CD4-positive, alpha-beta T cell treated with Interleukin-15 for 4 hours (primary cell): ENCODE results near the gene CYGB.
A peak's percentile ranks its signal among the peaks of the same experiment; 100 is the strongest.

Source experiments
- DNase-seq: peaks from one replicate; pipeline ENCODE4 v3.0.0-alpha.2; 2020; ENCODE audit warnings: low spot score

CYGB gene

DNA sequence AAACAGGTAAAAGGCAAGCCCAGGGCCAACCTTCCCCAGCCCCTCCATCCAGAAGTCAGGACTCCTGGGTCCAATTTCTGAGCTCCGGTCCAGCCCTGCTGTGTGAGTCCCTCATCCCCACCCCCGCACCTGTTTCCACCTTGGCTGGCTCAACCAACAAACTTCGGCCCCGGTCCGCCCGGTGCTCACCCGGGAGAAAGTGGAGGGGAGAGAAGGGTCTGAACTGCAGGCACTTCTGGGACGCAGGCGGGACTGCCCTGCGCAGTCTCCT is 36.8 kb downstream of the CYGB start:
- DNase-seq, result no peak

DNA sequence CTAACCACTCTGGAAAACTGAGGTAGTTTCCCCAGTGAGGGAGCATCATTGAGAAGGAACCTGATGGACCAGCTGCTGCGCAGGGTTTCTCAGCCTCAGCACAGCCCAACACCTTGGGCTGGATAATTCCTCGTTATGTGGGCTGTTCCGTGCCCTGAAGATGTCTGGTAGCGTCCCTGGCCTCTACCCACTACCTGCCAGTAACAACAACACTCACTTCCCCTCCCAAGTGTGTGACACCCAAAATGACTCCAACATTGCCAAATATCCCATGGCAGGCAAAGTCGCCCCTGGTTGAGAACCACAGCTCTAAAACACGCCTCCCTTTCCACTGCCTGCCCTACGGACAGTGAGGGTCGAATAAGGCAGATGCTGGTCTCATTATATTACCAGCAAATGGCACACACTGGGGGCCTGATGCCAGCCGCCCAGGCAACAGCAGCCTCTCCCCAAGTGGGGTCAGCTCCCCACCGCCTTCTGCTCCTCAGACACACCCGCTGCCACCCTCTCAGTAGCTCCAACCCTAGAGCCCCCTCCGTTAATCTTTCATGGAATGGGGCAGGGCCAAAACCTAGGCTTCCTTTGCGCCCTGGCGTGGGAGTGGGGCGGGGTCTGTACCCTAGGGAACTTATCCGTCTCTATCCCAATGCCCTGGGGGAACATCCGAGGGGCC is 37.3 kb downstream of the CYGB start:
- DNase-seq, result no peak

DNA sequence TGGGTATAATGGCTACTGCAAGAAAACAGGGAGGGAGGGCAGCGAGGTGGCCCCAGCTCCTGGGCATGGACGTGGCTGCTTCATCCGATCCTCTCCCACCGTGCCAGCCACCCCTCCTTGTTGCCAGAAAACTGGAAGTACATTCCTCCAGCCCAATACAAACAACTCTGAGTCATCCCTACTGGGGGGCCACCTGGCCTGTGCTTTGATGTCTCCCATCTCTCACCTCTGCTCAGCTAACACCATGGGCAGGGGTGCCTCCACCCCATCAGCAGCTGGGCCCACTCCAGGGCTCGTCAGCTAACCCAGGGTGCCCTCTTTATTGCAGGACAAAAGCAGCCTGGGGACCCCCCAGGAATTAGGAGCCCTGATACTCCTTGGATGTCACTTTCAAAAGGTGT is 38.2 kb downstream of the CYGB start:
- no peak for DNase-seq

DNA sequence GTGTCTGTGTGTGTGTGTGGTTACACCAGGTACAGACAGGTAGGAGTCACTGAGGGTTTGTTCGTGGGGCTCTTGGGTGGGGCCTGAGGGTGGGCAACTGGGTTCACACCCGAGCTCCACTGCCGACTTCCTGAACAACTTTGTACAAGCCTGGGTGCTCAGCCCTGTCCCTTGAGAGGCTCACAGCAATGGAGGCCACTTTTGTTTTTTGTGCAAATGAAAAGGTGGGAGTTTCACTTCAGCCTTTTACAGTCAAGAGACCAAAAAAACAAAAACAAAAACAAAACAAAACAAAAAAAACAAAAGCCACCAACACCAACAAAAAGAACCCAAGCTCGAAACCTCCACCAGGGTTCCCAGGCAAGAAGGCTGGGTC is 38.6 kb downstream of the CYGB start:
- DNase-seq, result peak; percentile 12

DNA sequence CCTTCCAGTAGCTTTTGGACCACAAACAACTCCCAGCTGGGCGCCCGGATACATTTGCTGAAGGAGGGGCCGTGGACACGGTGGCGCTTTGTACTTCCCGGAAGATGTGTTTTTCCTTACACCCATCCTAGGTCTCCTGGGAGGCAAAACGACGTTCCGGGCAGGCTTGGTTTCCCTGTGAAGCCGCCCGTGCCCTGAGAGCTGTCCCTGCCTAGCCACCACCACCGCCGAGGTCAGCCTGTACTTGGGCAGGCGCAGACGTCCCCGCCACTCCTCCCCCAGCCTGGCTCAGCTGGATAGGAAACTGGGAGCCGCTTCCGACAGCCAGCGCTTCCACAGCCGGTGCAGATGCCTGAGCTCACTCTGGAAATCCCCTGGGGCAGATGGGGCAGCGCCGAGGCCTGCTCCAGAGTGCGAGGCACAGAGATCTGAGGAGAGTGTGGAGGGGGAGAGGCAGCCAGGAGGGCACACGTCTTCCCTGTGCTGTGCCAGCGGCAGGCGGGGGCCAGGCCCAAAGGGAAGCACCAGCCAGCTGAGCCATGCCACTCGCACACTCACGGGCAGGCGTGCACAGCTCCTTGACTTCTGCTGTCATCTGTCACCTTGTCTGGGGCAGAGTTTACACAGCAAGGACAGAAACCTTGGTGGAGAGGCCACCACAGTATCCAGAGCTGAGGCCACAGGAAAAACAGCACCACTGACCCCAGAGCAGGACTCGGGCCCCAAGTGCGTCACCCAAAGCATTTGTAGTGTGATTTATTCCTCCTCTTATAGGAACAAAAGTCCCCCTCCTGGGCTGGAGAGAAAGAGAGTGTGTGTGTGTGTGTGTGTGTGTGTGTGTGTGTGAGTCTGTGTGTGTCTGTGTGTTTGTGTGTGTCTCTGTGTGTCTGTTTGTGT is 39.3 kb downstream of the CYGB start:
- DNase-seq, result no peak

DNA sequence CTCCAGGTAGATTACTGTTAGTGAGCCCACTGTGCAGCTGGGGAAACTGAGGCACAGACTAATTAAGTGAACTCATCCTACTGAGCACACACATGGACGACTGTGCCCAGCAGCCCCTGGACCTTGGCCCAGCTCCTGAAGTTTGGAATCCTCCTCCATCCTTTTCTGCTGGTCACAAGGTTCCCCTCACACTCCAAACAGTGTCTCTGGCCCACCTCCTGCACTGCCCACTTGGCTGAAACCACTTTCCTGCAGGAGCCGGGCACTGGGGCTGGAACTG is 39.9 kb downstream of the CYGB start:
- DNase-seq, result no peak

DNA sequence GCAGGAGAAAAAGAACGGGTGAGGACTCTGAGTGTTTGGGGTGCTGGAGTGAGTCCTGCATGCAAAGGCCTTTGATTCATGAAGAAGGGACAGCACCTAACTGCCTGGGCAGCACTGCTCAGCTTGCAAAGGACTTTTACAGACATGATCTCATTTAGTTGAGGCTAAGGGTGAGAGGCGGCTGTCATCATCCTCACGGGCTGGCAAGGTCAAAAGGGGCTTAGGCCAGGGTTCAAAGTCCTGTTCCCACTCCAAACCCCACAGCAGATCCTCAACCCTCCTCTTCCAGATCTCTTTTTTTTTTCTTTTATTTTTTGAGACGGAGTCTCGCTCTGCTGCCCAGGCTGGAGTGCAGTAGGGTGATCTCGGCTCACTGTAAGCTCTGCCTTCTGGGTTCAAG is 41.0 kb downstream of the CYGB start:
- no peak for DNase-seq

DNA sequence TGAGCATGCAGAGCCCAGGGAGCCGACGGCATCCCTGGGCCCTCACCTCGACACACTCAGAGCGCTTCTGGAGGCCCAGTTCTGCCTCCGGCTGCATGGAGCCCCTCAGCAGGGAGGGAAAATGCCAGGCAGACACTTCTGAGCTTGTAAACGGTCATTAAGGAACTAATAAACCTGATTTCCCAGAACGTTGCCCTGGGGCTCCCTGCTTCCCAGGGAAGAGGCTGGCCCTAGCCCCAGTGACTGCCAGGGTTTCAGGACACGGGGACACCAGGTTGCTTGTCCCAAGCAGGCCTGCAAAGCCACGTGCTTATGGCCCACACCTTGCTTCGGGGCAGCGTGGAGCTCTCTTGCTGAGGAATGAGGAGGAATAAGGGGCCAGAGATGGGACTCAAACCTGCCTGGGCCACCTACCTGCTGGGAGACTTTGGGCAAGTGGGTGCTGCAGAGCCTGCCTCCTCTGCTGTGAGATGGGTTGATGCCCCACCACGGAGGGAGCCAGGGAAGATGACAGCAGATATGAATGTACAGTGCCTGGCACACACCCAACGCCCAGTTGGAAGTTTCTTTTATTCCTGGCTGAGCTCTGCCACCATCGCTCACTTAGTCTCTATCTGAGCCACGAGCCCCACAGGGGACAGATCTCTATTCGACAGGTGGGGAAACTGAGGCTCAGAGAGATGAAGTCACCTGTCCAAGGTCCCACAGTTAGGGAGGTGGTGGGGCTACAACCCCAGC is 41.7 kb downstream of the CYGB start:
- no peak for DNase-seq

DNA sequence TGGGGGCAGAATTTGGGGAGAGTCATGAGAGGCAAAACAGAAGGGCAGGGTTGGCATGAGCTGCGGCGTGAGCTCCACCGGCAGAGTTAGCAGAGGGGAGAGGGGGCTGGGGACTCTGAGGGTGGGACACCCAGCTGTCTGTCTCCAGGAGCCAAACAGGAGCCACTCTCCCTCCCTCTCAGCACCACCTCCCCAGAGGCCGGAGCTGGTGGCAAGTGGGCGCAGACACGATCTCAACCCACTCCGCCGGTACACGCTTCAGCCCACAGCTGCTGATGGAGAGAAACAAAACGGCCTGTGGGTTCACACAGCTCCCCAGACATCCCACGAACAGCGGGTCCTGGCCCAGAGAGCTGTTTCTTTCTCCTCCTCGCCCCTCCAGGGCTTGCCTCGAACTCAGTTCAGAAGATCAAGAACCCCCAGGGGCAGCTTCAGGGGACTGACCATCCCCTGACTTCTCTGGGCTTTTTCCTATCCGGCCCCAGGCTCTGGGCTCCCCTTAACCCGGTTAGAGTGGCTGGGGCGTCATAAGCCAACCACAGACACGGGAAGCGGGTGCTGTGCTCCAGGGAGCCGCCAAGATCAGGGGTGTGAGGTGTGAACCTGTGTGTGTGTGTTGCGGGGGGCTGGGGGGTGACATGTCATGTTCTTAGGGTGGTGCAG is 43.9 kb downstream of the CYGB start:
- DNase-seq, result peak; percentile 25

DNA sequence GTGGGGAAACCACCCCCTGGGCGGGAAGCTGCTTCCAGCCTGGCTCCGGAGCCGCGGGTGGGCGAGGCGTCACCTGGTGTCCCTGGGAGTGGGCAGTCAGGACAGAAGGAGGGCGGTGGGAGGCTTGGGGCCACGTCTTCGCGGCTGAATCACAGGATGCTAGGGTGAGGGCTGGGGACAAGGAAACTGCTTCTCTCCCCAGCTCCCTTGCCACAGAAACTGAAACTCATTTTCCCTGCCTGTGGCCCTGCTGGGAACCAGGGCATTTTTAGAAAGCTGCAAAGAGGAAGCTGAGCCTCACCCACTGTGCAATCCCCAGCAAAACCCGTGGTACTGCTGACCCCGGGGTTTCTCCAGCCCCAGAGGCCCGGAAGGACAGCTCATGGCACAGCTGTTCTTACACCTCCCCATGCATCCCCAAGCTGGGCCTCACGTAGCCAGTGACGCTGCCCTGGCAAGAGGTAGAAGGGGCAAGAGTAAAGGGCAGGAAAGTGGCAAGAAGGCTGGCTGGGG is 44.5 kb downstream of the CYGB start:
- DNase-seq, result peak; percentile 36

DNA sequence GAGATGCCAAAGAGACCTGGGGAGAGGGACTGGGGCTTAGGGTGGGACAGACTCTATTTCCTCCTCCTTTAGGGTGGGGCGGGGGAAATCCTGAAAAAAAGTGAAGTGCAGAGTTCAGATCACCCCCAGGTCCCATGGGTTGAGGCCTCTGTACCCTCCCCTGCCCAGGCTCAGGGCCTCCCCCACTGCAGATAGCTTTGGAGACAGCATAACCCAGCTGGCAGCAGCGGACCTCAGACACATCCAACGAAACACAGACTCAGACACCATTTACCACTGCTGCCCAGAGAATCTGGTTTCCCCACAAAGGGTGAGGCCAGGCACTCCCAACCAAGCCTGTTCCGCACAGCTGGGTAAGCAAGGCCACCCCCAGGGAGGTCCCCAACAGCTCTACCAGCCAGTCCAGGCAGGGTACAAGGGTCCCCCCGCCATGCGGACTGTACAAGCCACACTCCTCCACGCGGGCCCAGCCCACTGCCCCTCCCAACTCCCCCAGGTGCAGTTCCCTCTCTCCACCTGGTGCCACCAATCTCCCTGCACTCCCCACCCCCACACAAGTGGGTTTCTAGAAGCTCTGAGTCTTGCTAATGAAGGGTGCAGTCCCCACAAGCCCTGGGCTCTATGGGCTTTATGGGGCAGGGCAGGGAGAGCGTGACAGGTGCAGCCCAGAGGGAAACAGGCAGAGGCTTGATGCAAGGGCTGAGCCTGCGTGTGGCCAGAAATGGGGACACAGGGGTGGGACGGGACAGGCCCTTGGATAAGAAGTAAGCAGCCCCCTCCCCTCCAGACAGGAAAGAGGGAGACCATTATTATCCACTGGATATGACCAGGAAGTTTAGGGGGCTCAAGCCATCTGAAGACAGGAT is 45.2 kb downstream of the CYGB start:
- no peak for DNase-seq

DNA sequence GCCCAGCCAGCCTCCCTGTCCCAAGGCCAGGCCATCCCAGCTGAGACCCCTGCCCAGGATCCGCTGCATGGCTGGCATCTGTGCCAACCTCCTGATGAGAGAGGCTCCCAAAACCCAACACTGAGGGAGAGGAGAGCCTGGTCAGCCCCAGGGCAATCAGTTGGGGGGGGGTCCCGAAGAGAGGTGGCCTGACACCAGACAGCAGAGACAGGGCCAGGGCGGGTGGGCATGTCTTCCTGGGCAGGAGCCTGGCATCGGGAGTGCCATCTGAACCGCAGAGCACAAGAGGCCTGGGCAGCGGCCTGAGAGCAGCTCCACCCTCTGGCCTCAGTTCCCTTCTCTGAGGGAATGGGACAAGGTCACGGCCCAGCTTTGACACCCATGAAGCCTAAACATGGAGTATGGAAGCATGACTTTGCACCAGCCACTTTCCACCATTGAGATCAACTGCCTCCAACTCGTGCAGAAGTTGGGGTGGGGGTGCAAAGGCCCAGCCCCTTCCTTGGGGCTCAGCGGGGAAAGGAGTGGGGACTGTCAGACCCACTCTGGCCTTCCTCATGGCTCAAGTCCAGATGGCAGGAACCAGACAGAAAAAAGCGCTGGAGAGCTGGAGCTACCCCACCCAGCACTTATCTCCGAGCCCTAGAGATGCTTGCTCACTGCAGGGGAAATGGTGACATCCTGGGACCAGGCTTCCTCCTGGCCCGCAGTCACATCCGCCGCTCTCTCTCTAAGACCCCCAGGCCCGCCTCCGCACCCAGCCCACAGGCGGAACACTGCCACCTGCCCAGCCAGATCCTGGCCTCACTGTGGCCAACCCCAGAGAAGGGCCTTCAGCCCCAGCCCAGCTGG is 46.0 kb downstream of the CYGB start:
- no peak for DNase-seq

DNA sequence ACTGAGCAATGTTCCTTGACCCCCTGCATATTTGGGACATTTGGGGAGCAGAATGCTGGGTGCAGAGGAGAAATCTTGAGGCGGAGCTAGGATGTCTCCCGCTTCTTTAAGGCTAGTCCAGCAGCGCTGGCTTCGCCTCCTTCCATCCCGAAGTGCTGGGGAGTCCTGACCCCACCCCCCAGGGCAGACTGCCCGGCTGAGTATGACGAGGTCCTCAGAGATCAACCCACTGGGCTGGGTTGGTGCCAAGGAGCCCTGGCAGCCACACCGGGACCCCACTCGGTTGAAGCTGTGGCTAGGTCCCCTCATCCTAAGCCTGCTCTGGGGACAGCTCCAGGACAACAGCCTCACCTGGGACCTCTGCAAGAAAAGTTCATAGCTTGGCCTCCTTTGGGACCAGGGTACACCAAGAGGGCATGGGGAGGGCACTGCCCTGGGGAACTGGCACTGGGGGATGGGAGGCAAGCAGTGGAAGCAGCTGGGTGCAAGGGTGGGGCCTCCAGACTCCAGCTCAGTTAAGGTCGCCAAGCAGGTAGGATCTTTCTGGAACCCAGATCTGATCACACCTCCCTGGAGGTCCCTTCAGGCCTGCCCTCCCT is 47.3 kb downstream of the CYGB start:
- DNase-seq, result no peak

DNA sequence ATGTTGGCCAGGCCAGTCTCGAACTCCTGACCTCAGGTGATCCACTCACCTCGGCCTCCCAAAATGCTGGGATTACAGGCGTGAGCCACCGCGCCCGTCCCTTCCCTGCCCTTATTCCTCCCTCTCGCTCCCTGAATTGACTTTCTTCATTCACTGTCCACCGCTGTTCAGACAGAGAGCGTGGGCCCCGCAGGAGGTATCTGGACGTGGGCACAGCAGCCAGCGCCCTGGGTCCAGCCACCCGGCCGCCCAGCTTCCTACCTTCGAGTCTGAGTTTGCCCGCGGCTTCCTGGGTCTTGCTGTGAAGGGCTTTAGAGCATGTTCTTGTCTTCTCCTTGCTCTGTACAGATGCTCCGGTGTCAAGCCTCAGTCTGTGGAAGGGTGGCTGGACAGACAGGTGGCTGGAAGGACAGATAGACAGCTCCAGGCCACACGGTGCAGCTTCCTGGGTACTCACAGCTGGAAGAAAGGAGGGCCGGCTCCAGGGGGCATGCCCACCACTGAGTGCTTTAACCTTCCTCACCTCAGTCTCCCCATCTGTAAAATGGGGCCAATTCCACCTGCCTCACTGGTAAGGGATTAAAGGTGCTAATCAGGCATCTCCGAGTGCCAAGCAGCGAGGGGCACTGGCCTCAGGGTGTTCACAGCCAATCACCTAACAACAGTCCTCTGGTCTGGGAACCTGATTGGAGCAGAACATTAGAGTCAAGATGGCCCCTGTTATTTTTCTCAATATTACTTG is 49.9 kb downstream of the CYGB start:
- no peak for DNase-seq

DNA sequence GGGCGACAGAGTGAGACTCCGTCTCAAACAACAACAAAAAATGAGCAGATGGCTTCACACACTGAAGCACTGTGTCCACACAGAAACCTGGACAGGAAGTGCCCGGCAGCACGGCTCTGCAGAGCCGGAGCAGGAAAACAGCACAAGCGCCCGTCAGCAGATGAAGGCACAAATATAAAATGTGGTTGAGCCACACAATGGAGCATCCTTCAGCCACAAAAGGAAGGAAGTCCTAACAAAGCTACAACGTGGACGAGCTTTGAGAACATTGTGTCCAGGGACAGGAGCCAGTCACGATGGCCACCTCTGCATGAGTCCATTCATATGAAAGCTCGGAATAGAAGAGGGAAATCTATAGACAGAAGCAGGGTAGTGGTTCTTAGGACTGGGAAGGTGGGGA is 51.9 kb downstream of the CYGB start:
- DNase-seq, result no peak

DNA sequence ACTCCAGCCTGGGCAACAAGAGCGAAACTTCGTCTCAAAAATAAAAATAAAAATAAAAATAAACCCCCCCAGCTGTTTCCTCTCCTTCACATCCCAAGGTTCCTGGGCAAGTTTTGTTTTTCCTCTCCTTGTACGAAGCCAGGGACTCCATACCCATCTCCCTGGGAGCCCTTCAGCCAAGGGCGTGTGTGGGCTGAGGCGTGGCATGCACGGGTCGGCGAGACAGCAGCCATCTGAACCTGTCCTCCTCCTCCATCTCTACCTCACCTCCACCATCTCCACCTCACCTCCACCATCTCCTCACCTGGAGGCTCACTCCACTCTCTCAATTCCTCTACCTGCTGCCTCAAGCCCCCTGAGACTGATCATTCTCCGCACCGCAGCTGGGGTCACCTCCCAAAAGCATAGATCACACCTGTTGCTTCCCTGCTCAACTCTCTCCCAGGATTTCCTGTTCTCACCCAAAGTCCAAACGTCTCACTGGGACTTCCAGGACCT is 53.2 kb downstream of the CYGB start:
- no peak for DNase-seq

DNA sequence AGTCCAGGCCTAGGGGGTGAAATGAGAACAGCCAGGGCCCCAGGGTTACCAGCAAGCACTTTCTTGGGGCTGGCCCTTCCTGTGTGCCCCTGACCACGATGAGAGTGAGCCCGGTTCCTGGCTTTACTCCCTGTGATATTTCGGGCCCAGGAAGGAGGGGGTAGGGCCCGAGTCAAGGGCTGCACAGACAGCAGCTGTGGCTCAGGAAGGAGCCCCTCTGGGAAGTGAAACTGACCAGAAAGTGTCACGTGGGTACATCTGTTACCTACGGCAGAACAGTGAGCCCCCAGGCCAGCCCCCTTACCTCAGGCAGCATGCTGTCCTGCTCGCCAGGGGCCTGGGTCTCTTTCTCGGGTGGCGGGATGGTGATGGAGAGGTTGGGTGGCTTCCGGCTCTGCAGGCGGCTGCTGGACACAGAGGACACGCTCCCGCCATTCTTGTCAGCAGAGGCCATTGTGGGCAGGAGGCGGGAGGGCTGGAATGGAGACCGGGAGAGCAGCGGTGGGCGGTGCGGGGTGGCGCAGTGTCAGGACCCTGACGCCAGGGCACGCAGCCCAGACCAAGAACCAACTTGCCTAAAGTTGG is 56.3 kb downstream of the CYGB start:
- DNase-seq, result no peak

DNA sequence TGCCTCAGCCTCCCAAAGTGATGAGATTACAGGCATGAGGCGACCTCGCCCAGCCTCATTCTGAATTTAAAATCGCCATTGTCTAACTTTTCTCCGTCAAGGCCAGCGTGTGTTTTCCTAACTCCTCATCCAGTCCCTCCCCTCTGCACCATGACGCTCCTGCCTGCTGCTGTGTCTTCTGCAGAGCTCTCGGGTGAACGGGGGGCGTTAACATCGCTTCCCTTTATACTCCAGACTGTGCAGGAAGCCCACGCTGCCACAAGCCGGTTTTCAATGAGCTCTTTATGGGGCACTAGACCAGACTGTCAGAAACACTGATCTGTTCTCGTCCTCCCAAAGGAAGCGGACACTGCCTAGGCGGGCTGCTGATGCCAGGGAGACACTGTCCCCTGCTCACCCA is 56.9 kb downstream of the CYGB start:
- no peak for DNase-seq

DNA sequence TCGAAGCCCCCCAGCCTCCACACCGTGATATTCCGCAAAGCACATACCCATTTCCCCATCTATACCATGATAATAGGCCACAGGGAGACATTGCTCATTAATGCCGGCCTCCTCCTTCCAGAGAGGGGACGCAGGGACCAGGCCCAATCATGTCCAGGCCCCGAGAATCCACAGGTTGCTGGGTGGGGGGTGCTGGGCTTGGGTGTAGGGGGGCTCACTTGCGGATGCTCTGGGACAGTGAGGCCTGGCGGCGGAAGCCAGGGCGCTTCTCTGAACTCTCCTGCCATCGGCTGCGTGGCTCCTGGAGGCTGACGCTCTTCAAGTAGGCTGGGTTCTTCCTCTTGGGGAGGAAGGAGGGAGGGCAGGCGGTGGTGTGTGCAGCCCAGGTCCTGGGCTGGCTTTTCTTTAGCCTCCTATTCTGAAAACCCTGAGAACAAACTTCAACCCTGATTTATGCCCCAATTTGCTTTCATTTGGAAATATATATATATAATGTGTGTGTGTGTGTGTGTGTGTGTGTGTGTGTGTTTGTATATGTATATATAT is 57.9 kb downstream of the CYGB start:
- DNase-seq, result no peak
